Neuron (in vitro differentiated cells): Measurements from ENCODE around the gene MOCS1.

ENCODE experiments used
- H2AFZ ChIP-seq: one replicate; pipeline ENCODE4 v1.6.1; 2013; ENCODE audit warnings: low read depth, mild to moderate bottlenecking, inconsistent platforms, low read length, moderate library complexity
- H3K27me3 ChIP-seq: one replicate; pipeline ENCODE4 v1.6.1; 2013; ENCODE audit warnings: low read length; ENCODE audit not compliant: insufficient read depth
- H3K36me3 ChIP-seq: one replicate; pipeline ENCODE4 v1.6.1; 2013; ENCODE audit warnings: low read length; ENCODE audit not compliant: insufficient read depth
- H3K4me1 ChIP-seq: one replicate; pipeline ENCODE4 v1.6.1; 2013; ENCODE audit warnings: low read length; ENCODE audit not compliant: insufficient read depth
- H3K4me3 ChIP-seq: 2 replicates; pipeline ENCODE4 v1.5.1; 2013; ENCODE audit warnings: mild to moderate bottlenecking, low read length, moderate library complexity
- H3K9me3 ChIP-seq: one replicate; pipeline ENCODE4 v1.6.1; 2013; ENCODE audit warnings: low read length

The MOCS1 gene

GRCh38 chr6:39887692-39888450, 46.4 kb downstream of the MOCS1 start:
- Histone ChIP-seq H3K36me3 (no peaks in the 10 kb centered on the region), H3K9me3 (no peaks in the 10 kb centered on the region), H3K4me1 (no peaks in the 10 kb centered on the region), H2AFZ (no peak overlapping the region), H3K4me3 (no peak overlapping the region), H3K27me3 (peaks cover 5% of the 10 kb centered on the region)

GRCh38 chr6:39886871-39887270, 47.4 kb downstream of the MOCS1 start:
- H3K36me3 ChIP-seq, result no peaks in the 10 kb centered on the region
- no peak overlapping the region for H2AFZ ChIP-seq
- peaks cover 5% of the 10 kb centered on the region for H3K27me3 ChIP-seq
- no peaks in the 10 kb centered on the region for H3K9me3 ChIP-seq
- H3K4me1 ChIP-seq, result no peaks in the 10 kb centered on the region
- H3K4me3 ChIP-seq, result no peak overlapping the region

GRCh38 chr6:39885691-39886090, 48.6 kb downstream of the MOCS1 start:
- Histone ChIP-seq H3K36me3 (no peaks in the 10 kb centered on the region), H3K4me1 (no peaks in the 10 kb centered on the region), H3K9me3 (no peaks in the 10 kb centered on the region)

GRCh38 chr6:39884696-39885095, 49.6 kb downstream of the MOCS1 start:
- H3K4me1 ChIP-seq, result no peaks in the 10 kb centered on the region

More at GRCh38 chr6:39885691-39886090, 48.6 kb downstream of the MOCS1 start:
- H3K4me3 ChIP-seq, result no peak overlapping the region
- H2AFZ ChIP-seq, result no peak overlapping the region
- peaks cover 5% of the 10 kb centered on the region for H3K27me3 ChIP-seq

GRCh38 chr6:39882531-39882899, 51.7 kb downstream of the MOCS1 start:
- no peaks in the 10 kb centered on the region for H3K9me3 ChIP-seq
- H3K27me3 ChIP-seq, result peaks cover 3% of the 10 kb centered on the region
- no peak overlapping the region for H3K4me3 ChIP-seq
- no peaks in the 10 kb centered on the region for H3K36me3 ChIP-seq
- no peaks in the 10 kb centered on the region for H3K4me1 ChIP-seq
- no peak overlapping the region for H2AFZ ChIP-seq

More at GRCh38 chr6:39884696-39885095, 49.6 kb downstream of the MOCS1 start:
- Histone ChIP-seq H3K27me3 (peaks cover 5% of the 10 kb centered on the region), H3K4me3 (no peak overlapping the region), H2AFZ (no peak overlapping the region), H3K9me3 (no peaks in the 10 kb centered on the region), H3K36me3 (no peaks in the 10 kb centered on the region)

- Histone ChIP-seq H2AFZ (no peak overlapping the region), H3K36me3 (no peaks in the 10 kb centered on the region), H3K27me3 (peaks cover 3% of the 10 kb centered on the region), H3K9me3 (no peaks in the 10 kb centered on the region), H3K4me1 (no peaks in the 10 kb centered on the region), H3K4me3 (no peak overlapping the region)
Observed at GRCh38 chr6:39881851-39882530, 52.3 kb downstream of the MOCS1 start.

- H3K36me3 ChIP-seq, result no peaks in the 10 kb centered on the region
- peaks cover 3% of the 10 kb centered on the region for H3K27me3 ChIP-seq
- H3K9me3 ChIP-seq, result no peaks in the 10 kb centered on the region
- H3K4me3 ChIP-seq, result no peak overlapping the region
- H3K4me1 ChIP-seq, result no peaks in the 10 kb centered on the region
- H2AFZ ChIP-seq, result no peak overlapping the region
Observed at GRCh38 chr6:39880594-39880993, 53.7 kb downstream of the MOCS1 start.

- no peak overlapping the region for H3K4me3 ChIP-seq
- no peaks in the 10 kb centered on the region for H3K36me3 ChIP-seq
- no peaks in the 10 kb centered on the region for H3K4me1 ChIP-seq
- no peaks in the 10 kb centered on the region for H3K9me3 ChIP-seq
- peaks cover 3% of the 10 kb centered on the region for H3K27me3 ChIP-seq
- H2AFZ ChIP-seq, result no peak overlapping the region
Observed at GRCh38 chr6:39879535-39879934, 54.7 kb downstream of the MOCS1 start.

- Histone ChIP-seq H3K36me3 (no peaks in the 10 kb centered on the region), H3K9me3 (no peaks in the 10 kb centered on the region), H2AFZ (no peak overlapping the region), H3K4me3 (no peak overlapping the region), H3K4me1 (no peaks in the 10 kb centered on the region), H3K27me3 (no peaks in the 10 kb centered on the region)
Observed at GRCh38 chr6:39876826-39877225, 57.4 kb downstream of the MOCS1 start.

GRCh38 chr6:39876111-39876510, 58.2 kb downstream of the MOCS1 start:
- H3K4me1 ChIP-seq, result no peaks in the 10 kb centered on the region
- H3K4me3 ChIP-seq, result no peak overlapping the region
- H3K9me3 ChIP-seq, result no peaks in the 10 kb centered on the region
- H3K27me3 ChIP-seq, result no peaks in the 10 kb centered on the region
- no peaks in the 10 kb centered on the region for H3K36me3 ChIP-seq
- H2AFZ ChIP-seq, result no peak overlapping the region

- H2AFZ ChIP-seq, result no peak overlapping the region
- H3K9me3 ChIP-seq, result no peaks in the 10 kb centered on the region
- no peaks in the 10 kb centered on the region for H3K36me3 ChIP-seq
- no peaks in the 10 kb centered on the region for H3K27me3 ChIP-seq
- no peak overlapping the region for H3K4me3 ChIP-seq
- no peaks in the 10 kb centered on the region for H3K4me1 ChIP-seq
Observed at GRCh38 chr6:39873439-39873838, 60.8 kb downstream of the MOCS1 start.

- Histone ChIP-seq H3K4me3 (no peak overlapping the region), H3K4me1 (no peaks in the 10 kb centered on the region), H3K27me3 (no peaks in the 10 kb centered on the region)
Observed at GRCh38 chr6:39870950-39871349, 63.3 kb downstream of the MOCS1 start.

GRCh38 chr6:39867592-39867991, 66.7 kb downstream of the MOCS1 start:
- Histone ChIP-seq H3K4me1 (no peaks in the 10 kb centered on the region), H3K36me3 (no peaks in the 10 kb centered on the region), H2AFZ (no peak overlapping the region), H3K9me3 (no peaks in the 10 kb centered on the region), H3K4me3 (no peak overlapping the region), H3K27me3 (no peaks in the 10 kb centered on the region)

More at GRCh38 chr6:39870950-39871349, 63.3 kb downstream of the MOCS1 start:
- Histone ChIP-seq H3K36me3 (no peaks in the 10 kb centered on the region), H2AFZ (no peak overlapping the region), H3K9me3 (no peaks in the 10 kb centered on the region)
